ENCODE data around the gene UCK2.

The UCK2 gene

GRCh38 chr1:165915480-165915879 lies 88.1 kb downstream of the UCK2 start:
- no peaks in the 10 kb centered on the region for H3K79me2 ChIP-seq (ENCODE audit: insufficient read depth, low read length)
- H3K9me2 ChIP-seq (ENCODE audit: low read depth, low read length): no peaks in the 10 kb centered on the region
- H3K4me2 ChIP-seq (ENCODE audit: low read length): no peak overlapping the region
- no peak for TF ChIP-seq EZH2 (IDR thresholded peaks at IDR 0.05; ENCODE audit: borderline replicate concordance, low read length)
- TF ChIP-seq CTCF (IDR thresholded peaks at IDR 0.05; ENCODE audit: low read length): no peak
- no peak overlapping the region for H3K9ac ChIP-seq (ENCODE audit: low read length)
- no peaks in the 10 kb centered on the region for H3F3A ChIP-seq (ENCODE audit: insufficient read depth, low read length)
- H3K4me1 ChIP-seq (ENCODE audit: insufficient read depth, low read length, severe bottlenecking): peaks cover 2% of the 10 kb centered on the region
- no peaks in the 10 kb centered on the region for H4K20me1 ChIP-seq (ENCODE audit: insufficient read depth, low read length)
- peaks cover 11% of the 10 kb centered on the region; the same call in 1 of the 2 replicates for H3K36me3 ChIP-seq (ENCODE audit: insufficient read depth, low read length)
- H3K4me3 ChIP-seq (ENCODE audit: low read depth, low read length, poor library complexity, severe bottlenecking): no peak overlapping the region
- no peak overlapping the region for H2AFZ ChIP-seq (ENCODE audit: low read length)
- H3K27ac ChIP-seq (ENCODE audit: low read depth, low read length, poor library complexity, severe bottlenecking): no peak overlapping the region
- no peaks in the 10 kb centered on the region for H3K9me3 ChIP-seq (ENCODE audit: low read length)
- no peaks in the 10 kb centered on the region for H3K27me3 ChIP-seq (ENCODE audit: insufficient read depth, low read length)

GRCh38 chr1:165915932-165916348 lies 88.5 kb downstream of the UCK2 start:
- no peak overlapping the region for H3K27ac ChIP-seq (ENCODE audit: low read depth, low read length, poor library complexity, severe bottlenecking)
- H4K20me1 ChIP-seq (ENCODE audit: insufficient read depth, low read length): no peaks in the 10 kb centered on the region
- peaks cover 6% of the 10 kb centered on the region; the same call in 1 of the 2 replicates for H3K36me3 ChIP-seq (ENCODE audit: insufficient read depth, low read length)
- no peak overlapping the region for H3K9ac ChIP-seq (ENCODE audit: low read length)
- no peak for TF ChIP-seq EZH2 (IDR thresholded peaks at IDR 0.05; ENCODE audit: borderline replicate concordance, low read length)
- no peak for TF ChIP-seq CTCF (IDR thresholded peaks at IDR 0.05; ENCODE audit: low read length)
- no peaks in the 10 kb centered on the region for H3K27me3 ChIP-seq (ENCODE audit: insufficient read depth, low read length)
- H3K4me3 ChIP-seq (ENCODE audit: low read depth, low read length, poor library complexity, severe bottlenecking): no peak overlapping the region
- H3K79me2 ChIP-seq (ENCODE audit: insufficient read depth, low read length): no peaks in the 10 kb centered on the region
- no peaks in the 10 kb centered on the region for H3K9me3 ChIP-seq (ENCODE audit: low read length)
- H3K9me2 ChIP-seq (ENCODE audit: low read depth, low read length): no peaks in the 10 kb centered on the region
- H3K4me1 ChIP-seq (ENCODE audit: insufficient read depth, low read length, severe bottlenecking): peaks cover 2% of the 10 kb centered on the region
- no peaks in the 10 kb centered on the region for H3F3A ChIP-seq (ENCODE audit: insufficient read depth, low read length)
- no peak overlapping the region for H2AFZ ChIP-seq (ENCODE audit: low read length)
- no peak overlapping the region for H3K4me2 ChIP-seq (ENCODE audit: low read length)

- H3K79me2 ChIP-seq (ENCODE audit: insufficient read depth, low read length): no peaks in the 10 kb centered on the region
- H3K27me3 ChIP-seq (ENCODE audit: insufficient read depth, low read length): no peaks in the 10 kb centered on the region
- H3K36me3 ChIP-seq (ENCODE audit: insufficient read depth, low read length): no peaks in the 10 kb centered on the region
- H3K4me2 ChIP-seq (ENCODE audit: low read length): no peak overlapping the region
- TF ChIP-seq EZH2 (IDR thresholded peaks at IDR 0.05; ENCODE audit: borderline replicate concordance, low read length) (no peak), CTCF (IDR thresholded peaks at IDR 0.05; ENCODE audit: low read length) (no peak)
- H3K9me3 ChIP-seq (ENCODE audit: low read length): no peaks in the 10 kb centered on the region
- H3F3A ChIP-seq (ENCODE audit: insufficient read depth, low read length): no peaks in the 10 kb centered on the region
- no peak overlapping the region for H3K4me3 ChIP-seq (ENCODE audit: low read depth, low read length, poor library complexity, severe bottlenecking)
- no peaks in the 10 kb centered on the region for H3K9me2 ChIP-seq (ENCODE audit: low read depth, low read length)
- H2AFZ ChIP-seq (ENCODE audit: low read length): no peak overlapping the region
- H4K20me1 ChIP-seq (ENCODE audit: insufficient read depth, low read length): no peaks in the 10 kb centered on the region
- no peak overlapping the region for H3K9ac ChIP-seq (ENCODE audit: low read length)
- peaks cover 2% of the 10 kb centered on the region for H3K4me1 ChIP-seq (ENCODE audit: insufficient read depth, low read length, severe bottlenecking)
- no peak overlapping the region for H3K27ac ChIP-seq (ENCODE audit: low read depth, low read length, poor library complexity, severe bottlenecking)
These were observed 89.8 kb downstream of the UCK2 start for GRCh38 chr1:165917166-165917565.
